Duodenal mucosa (tissue), 2 donors: ENCODE measurements around the gene CDAN1.

ENCODE experiments used
- H3K27ac ChIP-seq: one replicate; pipeline ENCODE4 v1.7.0; 2013; ENCODE audit warnings: low read depth, low read length
- H3K27me3 ChIP-seq, 2 donors: one replicate each; pipeline ENCODE4 v1.7.0; 2013; ENCODE audit warnings: low read length in 2 of 2, control low read depth in 1 of 2; ENCODE audit not compliant: insufficient read depth in 2 of 2, control insufficient read depth in 1 of 2
- H3K36me3 ChIP-seq, 2 donors: one replicate each; pipeline ENCODE4 v1.7.0; 2013; ENCODE audit warnings: low read length in 2 of 2, control low read depth in 1 of 2; ENCODE audit not compliant: insufficient read depth in 2 of 2, control insufficient read depth in 1 of 2
- H3K4me1 ChIP-seq, 2 donors: one replicate each; pipeline ENCODE4 v1.7.0; 2013; ENCODE audit warnings: low read length in 2 of 2, control low read depth in 1 of 2; ENCODE audit not compliant: insufficient read depth in 2 of 2, control insufficient read depth in 1 of 2
- H3K4me3 ChIP-seq, 2 donors: one replicate each; pipeline ENCODE4 v1.7.0; 2013; ENCODE audit warnings: low read length in 2 of 2, low read depth in 1 of 2
- H3K9ac ChIP-seq, 2 donors: one replicate each; pipeline ENCODE4 v1.7.0; 2013; ENCODE audit warnings: low read length in 2 of 2, low read depth in 1 of 2
- H3K9me3 ChIP-seq, 2 donors: one replicate each; pipeline ENCODE4 v1.7.0; 2013; ENCODE audit warnings: low read length in 2 of 2, control low read depth in 1 of 2; ENCODE audit not compliant: control insufficient read depth in 1 of 2

Gene CDAN1

GRCh38 chr15:42735382-42736165, 1.4 kb downstream of the CDAN1 start:
- Histone ChIP-seq H3K4me3 (peak overlapping the region; percentile 83 to 93), H3K9me3 (no peaks in the 10 kb centered on the region), H3K27ac (no peak overlapping the region), H3K9ac (peak overlapping the region; percentile 74 to 87), H3K4me1 (peaks cover 7 to 9% of the 10 kb centered on the region in 2 donors), H3K36me3 (peaks cover 20 to 45% of the 10 kb centered on the region in 2 donors), H3K27me3 (no peaks in the 10 kb centered on the region)

GRCh38 chr15:42734076-42734672, 2.8 kb downstream of the CDAN1 start:
- Histone ChIP-seq H3K9me3 (no peaks in the 10 kb centered on the region), H3K27me3 (no peaks in the 10 kb centered on the region), H3K4me3 (no peak overlapping the region), H3K9ac (no peak overlapping the region), H3K36me3 (peaks cover 23 to 57% of the 10 kb centered on the region in 2 donors), H3K4me1 (peaks cover 7 to 9% of the 10 kb centered on the region in 2 donors), H3K27ac (no peak overlapping the region)

- Histone ChIP-seq H3K4me3 (no peak overlapping the region), H3K4me1 (peaks cover 7 to 9% of the 10 kb centered on the region in 2 donors), H3K9me3 (no peaks in the 10 kb centered on the region), H3K36me3 (peaks cover 29 to 67% of the 10 kb centered on the region in 2 donors), H3K27ac (no peak overlapping the region), H3K9ac (no peak overlapping the region), H3K27me3 (no peaks in the 10 kb centered on the region)
These were observed 3.9 kb downstream of the CDAN1 start for GRCh38 chr15:42733027-42733426.

- Histone ChIP-seq H3K4me1 (peaks cover 7 to 9% of the 10 kb centered on the region in 2 donors), H3K4me3 (no peak overlapping the region), H3K36me3 (peaks cover 31 to 75% of the 10 kb centered on the region in 2 donors), H3K9me3 (no peaks in the 10 kb centered on the region), H3K27ac (no peak overlapping the region), H3K27me3 (no peaks in the 10 kb centered on the region), H3K9ac (no peak overlapping the region)
These were observed 4.7 kb downstream of the CDAN1 start for GRCh38 chr15:42732095-42732827.

GRCh38 chr15:42731461-42731860, 5.5 kb downstream of the CDAN1 start:
- no peak overlapping the region for H3K4me3 ChIP-seq
- H3K27me3 ChIP-seq: no peaks in the 10 kb centered on the region
- no peaks in the 10 kb centered on the region for H3K9me3 ChIP-seq
- peaks cover 36 to 83% of the 10 kb centered on the region in 2 donors for H3K36me3 ChIP-seq
- H3K4me1 ChIP-seq: peaks cover 7 to 9% of the 10 kb centered on the region in 2 donors
- H3K27ac ChIP-seq: no peak overlapping the region
- H3K9ac ChIP-seq: no peak overlapping the region

- Histone ChIP-seq H3K9me3 (no peaks in the 10 kb centered on the region), H3K27me3 (no peaks in the 10 kb centered on the region), H3K4me1 (peaks cover under 1 to 2% of the 10 kb centered on the region in 2 donors), H3K9ac (no peak overlapping the region), H3K36me3 (peaks cover 37 to 91% of the 10 kb centered on the region in 2 donors), H3K4me3 (no peak overlapping the region), H3K27ac (no peak overlapping the region)
These were observed 6.4 kb downstream of the CDAN1 start for GRCh38 chr15:42730536-42730935.

- H3K9ac ChIP-seq: no peak overlapping the region
- H3K36me3 ChIP-seq: peaks cover 41 to 93% of the 10 kb centered on the region in 2 donors
- no peaks in the 10 kb centered on the region for H3K4me1 ChIP-seq
- no peaks in the 10 kb centered on the region for H3K9me3 ChIP-seq
- H3K4me3 ChIP-seq: no peak overlapping the region
- H3K27ac ChIP-seq: no peak overlapping the region
- no peaks in the 10 kb centered on the region for H3K27me3 ChIP-seq
These were observed 6.8 kb downstream of the CDAN1 start for GRCh38 chr15:42730135-42730534.

GRCh38 chr15:42729409-42729808, 7.5 kb downstream of the CDAN1 start:
- Histone ChIP-seq H3K27me3 (no peaks in the 10 kb centered on the region), H3K36me3 (peaks cover 42 to 95% of the 10 kb centered on the region in 2 donors), H3K4me1 (no peaks in the 10 kb centered on the region), H3K4me3 (no peak overlapping the region), H3K27ac (no peak overlapping the region), H3K9me3 (no peaks in the 10 kb centered on the region), H3K9ac (no peak overlapping the region)

GRCh38 chr15:42728972-42729371, 8.0 kb downstream of the CDAN1 start:
- no peak overlapping the region for H3K4me3 ChIP-seq
- peaks cover 41 to 95% of the 10 kb centered on the region in 2 donors for H3K36me3 ChIP-seq
- H3K27me3 ChIP-seq: no peaks in the 10 kb centered on the region
- H3K9me3 ChIP-seq: no peaks in the 10 kb centered on the region
- H3K4me1 ChIP-seq: no peaks in the 10 kb centered on the region
- H3K9ac ChIP-seq: no peak overlapping the region
- no peak overlapping the region for H3K27ac ChIP-seq

GRCh38 chr15:42728560-42728959, 8.4 kb downstream of the CDAN1 start:
- no peak overlapping the region for H3K9ac ChIP-seq
- H3K27me3 ChIP-seq: no peaks in the 10 kb centered on the region
- H3K9me3 ChIP-seq: no peaks in the 10 kb centered on the region
- H3K4me1 ChIP-seq: no peaks in the 10 kb centered on the region
- H3K36me3 ChIP-seq: peaks cover 39 to 95% of the 10 kb centered on the region in 2 donors
- no peak overlapping the region for H3K4me3 ChIP-seq
- H3K27ac ChIP-seq: no peak overlapping the region
